Neuronal stem cell (in vitro differentiated cells): ENCODE results near the gene HS2ST1.

ENCODE experiments used
- DNase-seq: peaks from one replicate; pipeline ENCODE4 v3.0.0-alpha.2; 2013; ENCODE audit warnings: low spot score
- H2AFZ ChIP-seq: one replicate; pipeline ENCODE4 v1.6.1; 2013; ENCODE audit warnings: mild to moderate bottlenecking, low read length, inconsistent platforms
- H2AK5ac ChIP-seq: 2 replicates; pipeline ENCODE4 v1.6.1; 2013; ENCODE audit warnings: low read depth, mild to moderate bottlenecking, inconsistent platforms, low read length, moderate library complexity, mixed read lengths
- H2BK120ac ChIP-seq: 2 replicates; pipeline ENCODE4 v1.6.1; 2013; ENCODE audit warnings: low read depth, mild to moderate bottlenecking, inconsistent platforms, low read length, moderate library complexity, mixed read lengths
- H2BK12ac ChIP-seq: one replicate; pipeline ENCODE4 v1.6.1; 2013; ENCODE audit warnings: low read length, inconsistent platforms
- H2BK15ac ChIP-seq: 2 replicates; pipeline ENCODE4 v1.6.1; 2013; ENCODE audit warnings: mild to moderate bottlenecking, low read length, inconsistent platforms, mixed read lengths
- H2BK5ac ChIP-seq: one replicate; pipeline ENCODE4 v1.6.1; 2013; ENCODE audit warnings: inconsistent platforms, mild to moderate bottlenecking, low read length, moderate library complexity
- H3K14ac ChIP-seq: one replicate; pipeline ENCODE4 v1.6.1; 2013; ENCODE audit warnings: low read length, inconsistent platforms
- H3K18ac ChIP-seq: 2 replicates; pipeline ENCODE4 v1.6.1; 2013; ENCODE audit warnings: low read length, inconsistent platforms
- H3K23ac ChIP-seq: 2 replicates; pipeline ENCODE4 v1.6.1; 2013; ENCODE audit warnings: low read depth, mild to moderate bottlenecking, mixed read lengths, low read length, inconsistent platforms; ENCODE audit not compliant: poor library complexity
- H3K27ac ChIP-seq: replicated peaks from 3 replicates; pipeline ENCODE4 v1.5.1; 2013; ENCODE audit warnings: low read length, inconsistent platforms
- H3K27me3 ChIP-seq, 3 experiments: 2 replicates each; pipeline ENCODE4 v1.6.1; 2013; ENCODE audit warnings: low read length in 3 of 3, mild to moderate bottlenecking in 2 of 3, inconsistent platforms in 1 of 3, low read depth in 1 of 3, mixed read lengths in 1 of 3, moderate library complexity in 1 of 3; ENCODE audit not compliant: control insufficient read depth in 3 of 3, insufficient read depth in 3 of 3
- H3K36me3 ChIP-seq, 2 donors: replicated peaks in 1 of 2; 2 replicates each; pipeline ENCODE4 v1.6.1; 2013; ENCODE audit warnings: low read length in 2 of 2; ENCODE audit not compliant: control insufficient read depth in 2 of 2, insufficient read depth in 2 of 2
- H3K4ac ChIP-seq: 2 replicates; pipeline ENCODE4 v1.6.1; 2013; ENCODE audit warnings: inconsistent platforms, mild to moderate bottlenecking, low read length, moderate library complexity
- H3K4me1 ChIP-seq, 2 donors: 1 replicate in 1 of 2; 2 replicates in 1 of 2; pipeline ENCODE4 v1.6.1; 2013; ENCODE audit warnings: low read length in 2 of 2, low read depth in 1 of 2; ENCODE audit not compliant: control insufficient read depth in 2 of 2, insufficient read depth in 1 of 2
- H3K4me2 ChIP-seq: one replicate; pipeline ENCODE4 v1.6.1; 2013; ENCODE audit warnings: mild to moderate bottlenecking, low read length, inconsistent platforms; ENCODE audit not compliant: insufficient read depth, poor library complexity, severe bottlenecking
- H3K4me3 ChIP-seq, 2 donors: 2 replicates each; pipeline ENCODE4 v1.5.1; 2013; ENCODE audit warnings: low read length in 2 of 2, mild to moderate bottlenecking in 2 of 2, inconsistent platforms in 1 of 2, moderate library complexity in 1 of 2
- H3K79me1 ChIP-seq: one replicate; pipeline ENCODE4 v1.6.1; 2013; ENCODE audit warnings: low read depth, mild to moderate bottlenecking, inconsistent platforms, low read length, moderate library complexity
- H3K9ac ChIP-seq: one replicate; pipeline ENCODE4 v1.6.1; 2013; ENCODE audit warnings: mild to moderate bottlenecking, low read depth, low read length, inconsistent platforms; ENCODE audit not compliant: poor library complexity
- H3K9me3 ChIP-seq, 2 donors: replicated peaks in 1 of 2; 2 replicates each; pipeline versions ENCODE3 to v1.6.1; 2013; ENCODE audit warnings: low read length in 2 of 2, mild to moderate bottlenecking in 2 of 2, inconsistent platforms in 1 of 2, low read depth in 1 of 2, mixed read lengths in 1 of 2, moderate library complexity in 1 of 2; ENCODE audit not compliant: control insufficient read depth in 2 of 2, insufficient read depth in 1 of 2
- H4K8ac ChIP-seq: one replicate; pipeline ENCODE4 v1.6.1; 2013; ENCODE audit warnings: low read depth, mild to moderate bottlenecking, inconsistent platforms, low read length, moderate library complexity
- H4K91ac ChIP-seq: one replicate; pipeline ENCODE4 v1.6.1; 2013; ENCODE audit warnings: low read length, low read depth, mild to moderate bottlenecking, inconsistent platforms; ENCODE audit not compliant: poor library complexity
- WGBS, 2 donors: extraction: QIAGEN DNeasy Blood & Tissue Kit; methylation state at CpG; one replicate each; pipeline ENCODE4 v1.1.7; 2013; ENCODE audit warnings: missing lambda C conversion rate in 2 of 2, mixed read lengths in 1 of 2; ENCODE audit not compliant: insufficient read length in 2 of 2, insufficient replicate concordance in 1 of 2; ENCODE audit errors: extremely low coverage in 2 of 2; 5-methylcytosine and 5-hydroxymethylcytosine counted together

Gene HS2ST1

GRCh38 chr1:86955678-86956077, 41.2 kb downstream of the HS2ST1 start:
- H3K4me2 ChIP-seq = no peak overlapping the region

GRCh38 chr1:86956221-86956620, 41.8 kb downstream of the HS2ST1 start:
- H3K14ac ChIP-seq = no peak overlapping the region
- H4K8ac ChIP-seq = no peak overlapping the region
- no peak overlapping the region for H2BK15ac ChIP-seq
- no peak overlapping the region for H2BK5ac ChIP-seq
- H3K4ac ChIP-seq = no peak overlapping the region
- peaks cover 0 to 8% of the 10 kb centered on the region in 2 donors for H3K4me1 ChIP-seq
- H4K91ac ChIP-seq = no peak overlapping the region
- H3K18ac ChIP-seq = no peak overlapping the region
- no peak overlapping the region for H2AK5ac ChIP-seq
- H3K4me2 ChIP-seq = no peak overlapping the region
- H3K27ac ChIP-seq = no peak overlapping the region
- H3K4me3 ChIP-seq = no peak overlapping the region
- peaks cover 0 to 22% of the 10 kb centered on the region in 2 donors for H3K9me3 ChIP-seq
- no peak overlapping the region for H2BK12ac ChIP-seq
- no peak overlapping the region for H2BK120ac ChIP-seq
- no peaks in the 10 kb centered on the region for H3K79me1 ChIP-seq
- H3K36me3 ChIP-seq = peaks cover 0 to 14% of the 10 kb centered on the region in 2 donors
- no peak overlapping the region for H3K23ac ChIP-seq
- H2AFZ ChIP-seq = no peak overlapping the region
- H3K9ac ChIP-seq = no peak overlapping the region
- no peaks in the 10 kb centered on the region for H3K27me3 ChIP-seq
- DNase-seq = no peak

More at GRCh38 chr1:86955678-86956077, 41.2 kb downstream of the HS2ST1 start:
- no peak overlapping the region for H2BK15ac ChIP-seq
- no peak overlapping the region for H4K8ac ChIP-seq
- H3K79me1 ChIP-seq = no peaks in the 10 kb centered on the region
- H3K9me3 ChIP-seq = peaks cover 0 to 22% of the 10 kb centered on the region in 2 donors
- H4K91ac ChIP-seq = no peak overlapping the region
- H3K14ac ChIP-seq = no peak overlapping the region
- peaks cover 0 to 13% of the 10 kb centered on the region in 2 donors for H3K4me1 ChIP-seq
- WGBS, 2 donors = no CpG with 5 or more reads among the region's 3 CpGs
- DNase-seq = no peak
- no peak overlapping the region for H3K18ac ChIP-seq
- no peak overlapping the region for H2BK120ac ChIP-seq
- H2BK12ac ChIP-seq = no peak overlapping the region
- no peak overlapping the region for H3K9ac ChIP-seq
- H3K27ac ChIP-seq = no peak overlapping the region
- H2BK5ac ChIP-seq = no peak overlapping the region
- no peak overlapping the region for H3K23ac ChIP-seq
- no peaks in the 10 kb centered on the region for H3K27me3 ChIP-seq
- H2AFZ ChIP-seq = no peak overlapping the region
- no peak overlapping the region for H3K4me3 ChIP-seq
- H2AK5ac ChIP-seq = no peak overlapping the region
- H3K36me3 ChIP-seq = peaks cover 0 to 14% of the 10 kb centered on the region in 2 donors
- H3K4ac ChIP-seq = no peak overlapping the region

GRCh38 chr1:86957221-86957620, 42.8 kb downstream of the HS2ST1 start:
- Histone ChIP-seq H3K36me3 (peaks cover 0 to 14% of the 10 kb centered on the region in 2 donors), H3K4me3 (no peak overlapping the region), H2BK15ac (no peak overlapping the region)

DNA sequence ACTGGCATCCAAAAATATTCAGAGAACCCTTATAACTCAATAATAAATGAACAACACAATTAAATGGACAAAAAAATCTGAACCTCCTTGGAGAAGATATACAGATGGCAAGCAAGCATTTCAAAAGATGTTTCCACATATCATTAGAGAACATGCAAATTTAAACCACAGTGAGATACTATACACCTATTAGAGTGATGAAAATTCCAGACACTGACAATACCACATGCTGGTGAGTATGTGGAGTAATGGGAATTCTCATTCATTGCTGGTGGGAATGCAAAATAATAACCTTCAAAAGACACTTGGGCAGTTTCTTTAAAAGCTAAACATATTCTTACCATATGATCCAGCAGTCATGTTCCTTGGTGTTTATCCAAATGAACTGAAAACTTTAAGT, 46.1 kb downstream of the HS2ST1 start:
- H3K79me1 ChIP-seq = peaks cover 2% of the 10 kb centered on the region
- no peak overlapping the region for H3K9ac ChIP-seq
- H2AFZ ChIP-seq = no peak overlapping the region
- H3K18ac ChIP-seq = no peak overlapping the region
- H3K4ac ChIP-seq = no peak overlapping the region
- H2BK120ac ChIP-seq = no peak overlapping the region
- H2AK5ac ChIP-seq = no peak overlapping the region
- H2BK15ac ChIP-seq = no peak overlapping the region
- no peak overlapping the region for H3K4me2 ChIP-seq
- H3K27ac ChIP-seq = no peak overlapping the region
- peaks cover 0 to 14% of the 10 kb centered on the region in 2 donors for H3K36me3 ChIP-seq
- no peak overlapping the region for H3K14ac ChIP-seq
- no peak overlapping the region for H3K23ac ChIP-seq
- no peak overlapping the region for H3K4me3 ChIP-seq
- DNase-seq = no peak
- H3K27me3 ChIP-seq = no peaks in the 10 kb centered on the region
- H3K9me3 ChIP-seq = peaks cover 0 to 13% of the 10 kb centered on the region in 2 donors
- H2BK5ac ChIP-seq = no peak overlapping the region
- H4K8ac ChIP-seq = no peak overlapping the region
- no peaks in the 10 kb centered on the region for H3K4me1 ChIP-seq
- H4K91ac ChIP-seq = no peak overlapping the region
- H2BK12ac ChIP-seq = no peak overlapping the region

More at GRCh38 chr1:86957221-86957620, 42.8 kb downstream of the HS2ST1 start:
- no peak overlapping the region for H2AFZ ChIP-seq
- no peak overlapping the region for H2BK120ac ChIP-seq
- no peaks in the 10 kb centered on the region for H3K79me1 ChIP-seq
- no peak overlapping the region for H3K27ac ChIP-seq
- H2AK5ac ChIP-seq = no peak overlapping the region
- DNase-seq = no peak
- no peak overlapping the region for H3K18ac ChIP-seq
- no peak overlapping the region for H4K91ac ChIP-seq
- H3K27me3 ChIP-seq = no peaks in the 10 kb centered on the region
- H3K9ac ChIP-seq = no peak overlapping the region
- H2BK5ac ChIP-seq = no peak overlapping the region
- no peak overlapping the region for H2BK12ac ChIP-seq
- H3K9me3 ChIP-seq = peaks cover 0 to 22% of the 10 kb centered on the region in 2 donors
- H3K23ac ChIP-seq = no peak overlapping the region
- H3K4ac ChIP-seq = no peak overlapping the region
- no peaks in the 10 kb centered on the region for H3K4me1 ChIP-seq
- H3K4me2 ChIP-seq = no peak overlapping the region
- no peak overlapping the region for H4K8ac ChIP-seq
- no peak overlapping the region for H3K14ac ChIP-seq
